Natural killer cell (primary cell): ENCODE measurements around the gene RNF181. TPM values are rescaled to one million over a fixed set of nuclear protein-coding genes. Genes with fewer than 3 reads are reported as not detected.

ENCODE experiments used
- ATAC-seq, 3 donors: fragments of 150-1000 bp in 2 of 3; fragments of 200-7000 bp in 1 of 3; cut with Tn5 transposase; 1 replicate in 1 of 3; 2 replicates in 2 of 3; pipeline ENCODE4 v1.10.0; 2021; ENCODE audit warnings: mild to moderate bottlenecking in 2 of 3, moderate library complexity in 2 of 3
- DNase-seq, 2 donors: peaks; one replicate each; pipeline versions ENCODE4 v3.0.0 to v3.0.0-alpha.2; 2013 to 2021; ENCODE audit warnings: mixed read lengths in 1 of 2
- H3K27ac ChIP-seq: one replicate; pipeline ENCODE4 v1.5.1; 2013; ENCODE audit warnings: mild to moderate bottlenecking, low read length
- H3K27me3 ChIP-seq: one replicate; pipeline ENCODE4 v1.6.1; 2013; ENCODE audit warnings: low read length; ENCODE audit not compliant: control insufficient read depth, insufficient read depth
- H3K36me3 ChIP-seq: one replicate; pipeline ENCODE4 v1.6.1; 2013; ENCODE audit warnings: low read length; ENCODE audit not compliant: control insufficient read depth, insufficient read depth
- H3K4me1 ChIP-seq: one replicate; pipeline ENCODE4 v1.6.1; 2013; ENCODE audit warnings: low read length; ENCODE audit not compliant: control insufficient read depth, insufficient read depth
- H3K4me3 ChIP-seq: one replicate; pipeline ENCODE4 v1.5.1; 2013; ENCODE audit warnings: low read length
- H3K9me3 ChIP-seq: one replicate; pipeline ENCODE4 v1.6.1; 2013; ENCODE audit warnings: low read length; ENCODE audit not compliant: control insufficient read depth, insufficient read depth
- H3K27ac Mint-ChIP-seq, 2 donors: one replicate each; pipeline ENCODE4 v1.8.0; 2022; ENCODE audit warnings: mild to moderate bottlenecking in 2 of 2, mixed read lengths in 2 of 2, moderate library complexity in 1 of 2
- H3K27me3 Mint-ChIP-seq, 2 donors: one replicate each; pipeline ENCODE4 v1.8.0; 2022; ENCODE audit warnings: low read depth in 2 of 2, mixed read lengths in 2 of 2
- H3K36me3 Mint-ChIP-seq: one replicate; pipeline ENCODE4 v1.8.0; 2022; ENCODE audit warnings: mixed read lengths
- H3K4me1 Mint-ChIP-seq, 2 donors: one replicate each; pipeline ENCODE4 v1.8.0; 2022; ENCODE audit warnings: mixed read lengths in 2 of 2
- H3K4me3 Mint-ChIP-seq: one replicate; pipeline ENCODE4 v1.8.0; 2022; ENCODE audit warnings: mild to moderate bottlenecking, moderate library complexity, mixed read lengths
- H3K9me3 Mint-ChIP-seq, 2 donors: one replicate each; pipeline ENCODE4 v1.8.0; 2022; ENCODE audit warnings: mixed read lengths in 2 of 2
- WGBS: methylation state at CpG from one replicate; pipeline ENCODE4 v1.1.7; 2013; ENCODE audit warnings: missing lambda C conversion rate; ENCODE audit not compliant: insufficient coverage; 5-methylcytosine and 5-hydroxymethylcytosine counted together
- intact Hi-C: fragments of 100-400 bp; cut with micrococcal nuclease; formaldehyde crosslinking; loops from one replicate; pipeline ENCODE4 v1.14.2; 2022
- total RNA-seq, 4 donors: library from RNA; stranded (reverse); fragments of 120-200 nt in 1 of 4; gene quantifications; one replicate each; pipeline versions ENCODE4 v1.2.3 to v1.2.4, GENCODE V29; 2013 to 2022
- TF ChIP-seq, protein P1 (sequence below): fragments of 200-600 bp; IDR thresholded peaks from one replicate; pipeline ENCODE4 v1.8.0; 2022; ENCODE audit warnings: antibody characterized with exemption

The RNF181 gene
- total RNA-seq, 3 donors from 2014 or later (not counting 1 experiment from before 2014, with no cell fraction given): 65.0 to 75.0 (median 66.7) TPM

GRCh38 chr2:85644909-85645308, 49.4 kb downstream of the RNF181 start:
- peaks cover 34% of the 10 kb centered on the region for H3K36me3 Mint-ChIP-seq
- no peak for ATAC-seq
- no peaks in the 10 kb centered on the region for H3K4me1 Mint-ChIP-seq
- Histone ChIP-seq H3K4me3 (no peak overlapping the region), H3K27ac (no peak overlapping the region), H3K9me3 (no peaks in the 10 kb centered on the region), H3K4me1 (peaks cover 10% of the 10 kb centered on the region), H3K27me3 (no peaks in the 10 kb centered on the region), H3K36me3 (peaks cover 91% of the 10 kb centered on the region)
- TF ChIP-seq, protein P1, sequence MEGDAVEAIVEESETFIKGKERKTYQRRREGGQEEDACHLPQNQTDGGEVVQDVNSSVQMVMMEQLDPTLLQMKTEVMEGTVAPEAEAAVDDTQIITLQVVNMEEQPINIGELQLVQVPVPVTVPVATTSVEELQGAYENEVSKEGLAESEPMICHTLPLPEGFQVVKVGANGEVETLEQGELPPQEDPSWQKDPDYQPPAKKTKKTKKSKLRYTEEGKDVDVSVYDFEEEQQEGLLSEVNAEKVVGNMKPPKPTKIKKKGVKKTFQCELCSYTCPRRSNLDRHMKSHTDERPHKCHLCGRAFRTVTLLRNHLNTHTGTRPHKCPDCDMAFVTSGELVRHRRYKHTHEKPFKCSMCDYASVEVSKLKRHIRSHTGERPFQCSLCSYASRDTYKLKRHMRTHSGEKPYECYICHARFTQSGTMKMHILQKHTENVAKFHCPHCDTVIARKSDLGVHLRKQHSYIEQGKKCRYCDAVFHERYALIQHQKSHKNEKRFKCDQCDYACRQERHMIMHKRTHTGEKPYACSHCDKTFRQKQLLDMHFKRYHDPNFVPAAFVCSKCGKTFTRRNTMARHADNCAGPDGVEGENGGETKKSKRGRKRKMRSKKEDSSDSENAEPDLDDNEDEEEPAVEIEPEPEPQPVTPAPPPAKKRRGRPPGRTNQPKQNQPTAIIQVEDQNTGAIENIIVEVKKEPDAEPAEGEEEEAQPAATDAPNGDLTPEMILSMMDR: no peak
- no peaks in the 10 kb centered on the region for H3K27me3 Mint-ChIP-seq
- no peak overlapping the region for H3K4me3 Mint-ChIP-seq
- no peak overlapping the region for H3K27ac Mint-ChIP-seq
- H3K9me3 Mint-ChIP-seq: no peaks in the 10 kb centered on the region
- intact Hi-C loops: no loop called here
- WGBS: 95% methylated on average over 8 of the region's 8 CpGs
- no peak for DNase-seq

DNA sequence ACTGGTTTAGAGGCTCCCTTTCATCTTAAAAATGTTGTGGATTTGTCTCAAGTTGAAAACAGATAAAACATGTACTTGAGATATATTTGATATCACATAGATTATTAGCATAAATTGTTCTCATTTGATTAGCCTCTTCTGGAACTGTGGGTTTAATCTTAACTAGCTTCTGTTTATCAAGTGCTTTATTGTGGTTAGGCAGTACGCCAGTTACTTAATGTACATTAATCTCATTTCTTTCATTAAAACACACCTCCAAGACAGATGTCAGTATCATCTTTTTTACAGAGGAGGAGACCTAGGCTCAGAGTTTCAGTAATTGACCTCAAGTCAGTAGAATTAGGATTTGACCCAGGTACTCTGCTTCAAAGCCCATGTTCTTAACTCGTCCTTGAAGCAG, 50.6 kb downstream of the RNF181 start:
- Mint-ChIP-seq H3K4me3 (no peak overlapping the region), H3K27me3 (no peaks in the 10 kb centered on the region), H3K9me3 (no peaks in the 10 kb centered on the region), H3K36me3 (peaks cover 27% of the 10 kb centered on the region), H3K27ac (no peak overlapping the region), H3K4me1 (no peaks in the 10 kb centered on the region)
- intact Hi-C loops: no loop called here
- H3K9me3 ChIP-seq: no peaks in the 10 kb centered on the region
- no peak for DNase-seq
- H3K4me3 ChIP-seq: no peak overlapping the region
- 100% methylated on average over 2 of the region's 2 CpGs for WGBS
- H3K4me1 ChIP-seq: peaks cover 10% of the 10 kb centered on the region
- H3K27me3 ChIP-seq: no peaks in the 10 kb centered on the region
- TF ChIP-seq, protein P1: no peak
- H3K36me3 ChIP-seq: peaks cover 85% of the 10 kb centered on the region
- H3K27ac ChIP-seq: no peak overlapping the region
- ATAC-seq: no peak

Other genes with a start within 250 kb of the RNF181 start
- gene RETSAT, start 241.2 kb upstream of the RNF181 start, total RNA-seq: 10 to 100 TPM; 22.7 to 36.5 (median 33.9) TPM
- gene ELMOD3, start 241.0 kb upstream of the RNF181 start, total RNA-seq: 10 to 100 TPM; 22.4 to 33.9 (median 24.8) TPM
- gene CAPG, start 185.4 kb upstream of the RNF181 start, total RNA-seq: 10 to 100 TPM; 10.6 to 50.3 (median 19.3) TPM
- under 1 TPM in 2 of 3 donors, not detected in 1; 0.21 to 0.57 TPM for gene SH2D6, start 177.0 kb upstream of the RNF181 start, total RNA-seq
- 100 to 1,000 TPM; 116 to 141 (median 135) TPM for gene MAT2A, start 56.6 kb upstream of the RNF181 start, total RNA-seq
- gene GGCX, start 34.3 kb upstream of the RNF181 start, total RNA-seq: 10 to 100 TPM; 21.3 to 21.7 (median 21.4) TPM
- 100 to 1,000 TPM; 105 to 116 (median 111) TPM for gene VAMP8, start 18.2 kb upstream of the RNF181 start, total RNA-seq
- 10 to 100 TPM; 35.0 to 50.7 (median 36.7) TPM for gene VAMP5, start 11.3 kb upstream of the RNF181 start, total RNA-seq
- 10 to 100 TPM; 10.4 to 13.3 (median 10.9) TPM for gene TMEM150A, start 7.0 kb downstream of the RNF181 start, total RNA-seq
- 10 to 100 TPM; 36.4 to 60.8 (median 48.4) TPM for gene C2orf68, start 16.3 kb downstream of the RNF181 start, total RNA-seq
- gene USP39, start 20.4 kb downstream of the RNF181 start, total RNA-seq: 10 to 100 TPM; 49.6 to 68.5 (median 63.2) TPM
- gene SFTPB, start 72.5 kb downstream of the RNF181 start, total RNA-seq: not detected
- 1,000 to 10,000 TPM; 4,938 to 8,199 (median 6,542) TPM for gene GNLY, start 98.6 kb downstream of the RNF181 start, total RNA-seq
- under 1 TPM in 1 of 3 donors, not detected in 2; 0.23 TPM for gene ATOH8, start 158.2 kb downstream of the RNF181 start, total RNA-seq